AG10803 (cell line): Measurements from ENCODE around the gene OTOGL.

Experiments
- DNase-seq: peaks from one replicate; pipeline ENCODE4 v3.0.0; 2010; ENCODE audit warnings: low read depth
- H3K4me3 ChIP-seq: 2 replicates; pipeline ENCODE4 v1.5.1; 2011; ENCODE audit warnings: mild to moderate bottlenecking, low read length, control low read depth
- TF ChIP-seq, protein P1 (sequence below): conservative IDR thresholded peaks from 2 replicates; pipeline ENCODE4 v1.5.1; 2011; ENCODE audit warnings: mild to moderate bottlenecking, low read length, control low read depth, inconsistent platforms

OTOGL gene

DNA sequence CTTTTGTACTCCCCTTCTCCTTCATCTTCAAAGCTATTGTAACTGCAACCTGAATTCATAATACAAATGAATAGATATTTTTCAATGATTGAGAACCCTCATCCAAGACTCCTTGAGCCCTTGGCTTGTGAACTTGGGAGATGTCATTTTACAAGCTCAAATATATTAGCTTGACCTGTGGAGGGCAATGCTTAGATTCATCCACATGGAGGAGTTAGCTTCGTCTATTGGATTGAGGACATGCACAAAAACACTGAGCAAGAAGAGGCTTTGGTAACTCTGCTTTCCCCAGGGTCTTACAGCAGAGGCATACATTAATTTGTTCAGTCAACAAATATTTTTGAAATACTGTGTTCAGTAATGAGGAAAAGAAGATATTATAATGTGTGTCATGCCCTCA, 101.1 kb downstream of the OTOGL start:
- no peak for DNase-seq
- no peak overlapping the region for H3K4me3 ChIP-seq
- TF ChIP-seq, protein P1, sequence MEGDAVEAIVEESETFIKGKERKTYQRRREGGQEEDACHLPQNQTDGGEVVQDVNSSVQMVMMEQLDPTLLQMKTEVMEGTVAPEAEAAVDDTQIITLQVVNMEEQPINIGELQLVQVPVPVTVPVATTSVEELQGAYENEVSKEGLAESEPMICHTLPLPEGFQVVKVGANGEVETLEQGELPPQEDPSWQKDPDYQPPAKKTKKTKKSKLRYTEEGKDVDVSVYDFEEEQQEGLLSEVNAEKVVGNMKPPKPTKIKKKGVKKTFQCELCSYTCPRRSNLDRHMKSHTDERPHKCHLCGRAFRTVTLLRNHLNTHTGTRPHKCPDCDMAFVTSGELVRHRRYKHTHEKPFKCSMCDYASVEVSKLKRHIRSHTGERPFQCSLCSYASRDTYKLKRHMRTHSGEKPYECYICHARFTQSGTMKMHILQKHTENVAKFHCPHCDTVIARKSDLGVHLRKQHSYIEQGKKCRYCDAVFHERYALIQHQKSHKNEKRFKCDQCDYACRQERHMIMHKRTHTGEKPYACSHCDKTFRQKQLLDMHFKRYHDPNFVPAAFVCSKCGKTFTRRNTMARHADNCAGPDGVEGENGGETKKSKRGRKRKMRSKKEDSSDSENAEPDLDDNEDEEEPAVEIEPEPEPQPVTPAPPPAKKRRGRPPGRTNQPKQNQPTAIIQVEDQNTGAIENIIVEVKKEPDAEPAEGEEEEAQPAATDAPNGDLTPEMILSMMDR = no peak

DNA sequence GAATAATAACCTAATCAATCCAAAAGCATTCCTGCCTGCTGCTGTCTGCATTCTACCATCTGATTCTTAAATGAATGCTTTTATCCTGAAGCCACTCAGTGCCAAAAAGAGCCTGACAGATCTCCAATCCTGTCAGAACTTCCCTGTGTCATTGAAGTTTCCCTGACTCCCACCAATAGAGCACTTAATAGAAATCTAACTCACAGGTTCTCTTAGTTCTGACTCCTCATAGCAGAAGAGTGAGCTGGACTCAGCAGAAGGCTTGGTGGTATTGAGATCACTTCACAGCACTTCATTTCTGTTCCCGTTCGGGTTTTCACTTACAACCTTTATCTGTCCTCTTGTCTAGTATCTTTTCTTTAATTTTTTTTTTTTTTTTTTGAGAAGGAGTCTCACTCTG, 102.6 kb downstream of the OTOGL start:
- H3K4me3 ChIP-seq = no peak overlapping the region
- TF ChIP-seq, protein P1 = no peak
- DNase-seq = no peak

DNA sequence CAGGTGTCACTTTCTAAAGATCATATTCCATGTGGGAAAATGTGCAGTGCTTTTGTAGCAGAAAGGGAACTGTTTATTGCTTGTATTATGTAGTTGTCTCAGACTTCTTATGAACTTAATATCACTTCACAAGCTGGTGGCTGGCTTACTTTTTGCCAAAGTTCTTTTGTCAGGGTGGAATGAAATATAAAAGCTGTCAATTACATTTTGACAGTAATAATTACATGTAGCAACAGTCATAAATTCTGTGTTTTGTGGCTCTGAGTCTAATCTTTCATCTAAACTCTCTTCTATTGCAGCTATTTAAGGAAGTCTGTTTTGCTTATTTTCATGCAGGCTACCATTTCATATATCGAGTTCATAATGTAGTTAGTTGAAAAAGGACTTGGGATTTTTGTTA, 106.6 kb downstream of the OTOGL start:
- DNase-seq = no peak
- TF ChIP-seq, protein P1 = no peak

DNA sequence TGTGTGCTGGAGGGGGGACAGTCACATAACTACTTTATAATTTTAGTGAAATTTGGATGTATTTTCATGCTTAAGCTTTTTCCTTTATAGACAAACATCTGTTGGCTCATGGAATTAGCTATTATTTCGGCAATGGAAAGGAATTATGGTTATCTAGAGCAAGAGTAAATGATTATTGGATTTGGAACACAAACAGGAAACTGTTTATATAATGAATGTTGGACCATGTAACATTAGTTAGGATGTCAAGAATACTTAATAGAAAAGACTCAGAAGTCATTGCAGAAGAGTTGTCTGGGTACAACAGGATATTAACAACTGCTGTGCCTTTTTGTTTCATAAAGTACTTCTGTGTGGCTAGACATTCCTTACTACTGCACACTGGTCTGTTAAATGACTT, 108.7 kb downstream of the OTOGL start:
- no peak for DNase-seq
- TF ChIP-seq, protein P1 = no peak
- H3K4me3 ChIP-seq = no peak overlapping the region

More for the DNA sequence above, 106.6 kb downstream of the OTOGL start:
- H3K4me3 ChIP-seq = no peak overlapping the region

DNA sequence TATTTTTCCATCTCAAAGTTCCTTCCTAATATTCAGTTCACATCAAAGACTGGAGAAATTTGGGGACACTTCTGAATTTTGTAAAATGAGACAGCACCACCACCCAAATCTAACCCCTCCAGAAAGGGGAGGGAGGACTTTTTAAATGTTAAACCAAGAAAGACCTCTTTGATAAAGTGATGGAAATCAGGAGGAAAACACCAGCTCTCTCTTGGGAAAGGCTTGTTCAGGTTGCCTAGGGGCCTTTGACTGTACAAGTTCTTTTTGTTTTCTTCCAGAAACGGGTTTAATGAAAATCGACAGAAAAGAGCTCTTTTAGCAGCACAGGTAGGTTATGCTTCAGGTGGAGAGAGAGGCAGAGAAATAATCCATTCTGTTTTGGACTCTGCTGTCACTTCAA, 112.3 kb downstream of the OTOGL start:
- DNase-seq = no peak
- no peak overlapping the region for H3K4me3 ChIP-seq
- TF ChIP-seq, protein P1 = no peak

DNA sequence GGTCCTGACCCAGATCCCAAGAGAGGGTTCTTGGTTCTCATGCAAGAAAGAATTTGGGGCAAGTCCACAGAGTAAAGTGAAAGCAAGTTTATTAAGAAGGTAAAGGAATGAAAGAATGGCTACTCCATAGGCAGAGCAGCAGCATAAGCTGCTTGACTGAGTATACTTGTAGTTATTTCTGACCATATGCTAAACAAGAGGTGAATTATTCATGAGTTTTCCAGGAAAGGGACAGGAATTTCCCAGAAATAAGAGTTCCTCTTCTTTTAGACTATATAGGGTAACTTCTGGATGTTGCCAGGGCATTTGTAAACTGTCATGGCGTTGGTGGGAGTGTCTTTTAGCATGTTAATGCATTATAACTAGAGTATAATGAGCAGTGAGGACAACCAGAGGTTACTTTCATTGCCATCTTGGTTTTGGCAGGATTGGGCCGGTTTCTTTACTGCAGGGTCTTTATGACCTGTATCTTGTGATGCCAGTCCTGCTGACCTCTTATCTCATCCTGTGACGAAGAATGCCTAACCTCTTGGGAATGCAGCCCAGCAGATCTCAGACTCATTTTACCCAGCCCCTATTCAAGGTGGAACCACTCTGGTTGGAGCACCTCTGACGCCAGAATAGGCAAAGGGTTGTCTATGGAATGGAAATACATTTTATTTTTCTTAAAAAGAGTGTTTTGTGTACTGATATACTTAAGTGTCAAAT, 113.8 kb downstream of the OTOGL start:
- no peak for DNase-seq
- TF ChIP-seq, protein P1 = no peak
- no peak overlapping the region for H3K4me3 ChIP-seq

DNA sequence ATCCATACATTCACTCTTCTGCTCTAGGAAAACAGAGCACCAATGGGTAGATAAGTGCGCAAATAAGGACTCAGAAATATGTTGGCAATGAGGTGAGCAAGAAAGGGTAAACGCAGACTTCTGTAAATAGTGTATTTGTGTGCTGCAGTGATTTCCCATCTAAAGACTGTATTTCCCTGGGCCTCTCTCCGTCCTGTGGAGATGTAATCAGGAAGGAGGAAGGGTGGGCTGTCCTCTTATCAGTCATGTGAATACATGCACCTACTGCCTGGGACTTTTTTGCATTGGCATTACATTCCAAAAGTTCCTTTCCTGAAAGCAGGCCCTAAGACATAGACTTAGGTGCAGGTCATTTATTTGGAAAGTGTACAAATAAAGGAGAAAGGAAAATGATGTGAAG, 114.5 kb downstream of the OTOGL start:
- no peak overlapping the region for H3K4me3 ChIP-seq
- TF ChIP-seq, protein P1 = no peak
- no peak for DNase-seq
